Measurements from ENCODE around the gene BAHCC1. TPM values are rescaled to one million over a fixed set of nuclear protein-coding genes. Genes with fewer than 3 reads are reported as not detected.
A peak's percentile ranks its signal among the peaks of the same experiment; 100 is the strongest.

The BAHCC1 gene
- total and polyA plus RNA-seq, 9 of the 15 experiments (the other 6 are each of a cell fraction or from before 2014, with no cell fraction given): 0.14 to 26.9 (median 5.0) TPM

DNA sequence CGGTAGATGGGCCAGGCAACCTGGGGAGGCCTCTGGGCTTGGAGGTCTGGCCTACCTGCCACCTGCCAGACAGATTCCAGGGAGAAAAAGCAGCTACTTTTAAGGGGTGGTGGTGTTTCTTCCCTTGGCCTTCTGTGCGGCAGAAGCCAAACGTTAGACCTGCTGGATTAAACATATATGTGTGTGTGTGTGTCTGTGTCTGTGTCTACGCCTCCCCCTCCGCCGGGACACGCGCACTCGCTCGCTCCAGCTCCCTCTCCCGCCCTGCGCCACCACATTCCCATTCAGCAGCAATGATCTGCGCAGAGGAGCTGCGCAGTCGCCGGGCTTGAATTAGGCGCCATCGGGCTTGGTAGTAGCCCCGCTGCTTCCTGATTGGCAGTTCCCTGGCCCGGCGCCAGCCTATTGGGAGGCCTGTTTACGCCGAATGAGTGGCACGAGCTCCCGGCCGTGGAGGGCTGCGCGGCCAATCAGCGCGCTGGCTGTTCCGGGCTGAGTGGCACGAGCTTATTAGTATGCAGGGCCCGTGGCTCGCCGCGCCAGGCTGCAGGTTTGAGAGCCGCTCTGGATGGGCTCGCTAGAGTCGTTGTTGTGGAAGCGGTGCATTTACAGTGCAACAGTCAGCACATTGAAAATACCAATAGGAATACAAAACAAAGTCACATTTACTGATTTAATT lies at the start of gene BAHCC1 (continued):
- TF ChIP-seq, protein P1, sequence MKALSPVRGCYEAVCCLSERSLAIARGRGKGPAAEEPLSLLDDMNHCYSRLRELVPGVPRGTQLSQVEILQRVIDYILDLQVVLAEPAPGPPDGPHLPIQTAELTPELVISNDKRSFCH (CRISPR knock-in tag; IDR thresholded peaks at IDR 0.05): no peak
- TF ChIP-seq, protein P1 (tag; IDR thresholded peaks at IDR 0.05): no peak
- no peak for TF ChIP-seq ILF3 (IDR thresholded peaks at IDR 0.05; ENCODE audit: borderline replicate concordance)
- TF ChIP-seq ZNF212 (CRISPR knock-in tag; IDR thresholded peaks at IDR 0.05): no peak
- TF ChIP-seq, protein P2, sequence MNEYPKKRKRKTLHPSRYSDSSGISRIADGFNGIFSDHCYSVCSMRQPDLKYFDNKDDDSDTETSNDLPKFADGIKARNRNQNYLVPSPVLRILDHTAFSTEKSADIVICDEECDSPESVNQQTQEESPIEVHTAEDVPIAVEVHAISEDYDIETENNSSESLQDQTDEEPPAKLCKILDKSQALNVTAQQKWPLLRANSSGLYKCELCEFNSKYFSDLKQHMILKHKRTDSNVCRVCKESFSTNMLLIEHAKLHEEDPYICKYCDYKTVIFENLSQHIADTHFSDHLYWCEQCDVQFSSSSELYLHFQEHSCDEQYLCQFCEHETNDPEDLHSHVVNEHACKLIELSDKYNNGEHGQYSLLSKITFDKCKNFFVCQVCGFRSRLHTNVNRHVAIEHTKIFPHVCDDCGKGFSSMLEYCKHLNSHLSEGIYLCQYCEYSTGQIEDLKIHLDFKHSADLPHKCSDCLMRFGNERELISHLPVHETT (CRISPR knock-in tag; conservative IDR thresholded peaks at IDR 0.05 in 1 of 2, IDR thresholded peaks at IDR 0.05 in 1 of 2): no peak
- no peak for TF ChIP-seq HDAC2 (IDR thresholded peaks at IDR 0.05)
- TF ChIP-seq ZNF764 (CRISPR knock-in tag; IDR thresholded peaks at IDR 0.05; ENCODE audit: low read depth): no peak
- TF ChIP-seq ARID2 (IDR thresholded peaks at IDR 0.05): no peak
- no peak for TF ChIP-seq HSF4 (CRISPR knock-in tag; IDR thresholded peaks at IDR 0.05; ENCODE audit: borderline replicate concordance)
- peak; percentile 79; the same call in 1 of the 2 replicates for TF ChIP-seq MTA3 (IDR thresholded peaks at IDR 0.05; ENCODE audit: borderline replicate concordance)
- TF ChIP-seq, protein P3, sequence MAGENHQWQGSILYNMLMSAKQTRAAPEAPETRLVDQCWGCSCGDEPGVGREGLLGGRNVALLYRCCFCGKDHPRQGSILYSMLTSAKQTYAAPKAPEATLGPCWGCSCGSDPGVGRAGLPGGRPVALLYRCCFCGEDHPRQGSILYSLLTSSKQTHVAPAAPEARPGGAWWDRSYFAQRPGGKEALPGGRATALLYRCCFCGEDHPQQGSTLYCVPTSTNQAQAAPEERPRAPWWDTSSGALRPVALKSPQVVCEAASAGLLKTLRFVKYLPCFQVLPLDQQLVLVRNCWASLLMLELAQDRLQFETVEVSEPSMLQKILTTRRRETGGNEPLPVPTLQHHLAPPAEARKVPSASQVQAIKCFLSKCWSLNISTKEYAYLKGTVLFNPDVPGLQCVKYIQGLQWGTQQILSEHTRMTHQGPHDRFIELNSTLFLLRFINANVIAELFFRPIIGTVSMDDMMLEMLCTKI (IDR thresholded peaks at IDR 0.05; ENCODE audit: partially characterized antibody): no peak
- TF ChIP-seq, protein P4, sequence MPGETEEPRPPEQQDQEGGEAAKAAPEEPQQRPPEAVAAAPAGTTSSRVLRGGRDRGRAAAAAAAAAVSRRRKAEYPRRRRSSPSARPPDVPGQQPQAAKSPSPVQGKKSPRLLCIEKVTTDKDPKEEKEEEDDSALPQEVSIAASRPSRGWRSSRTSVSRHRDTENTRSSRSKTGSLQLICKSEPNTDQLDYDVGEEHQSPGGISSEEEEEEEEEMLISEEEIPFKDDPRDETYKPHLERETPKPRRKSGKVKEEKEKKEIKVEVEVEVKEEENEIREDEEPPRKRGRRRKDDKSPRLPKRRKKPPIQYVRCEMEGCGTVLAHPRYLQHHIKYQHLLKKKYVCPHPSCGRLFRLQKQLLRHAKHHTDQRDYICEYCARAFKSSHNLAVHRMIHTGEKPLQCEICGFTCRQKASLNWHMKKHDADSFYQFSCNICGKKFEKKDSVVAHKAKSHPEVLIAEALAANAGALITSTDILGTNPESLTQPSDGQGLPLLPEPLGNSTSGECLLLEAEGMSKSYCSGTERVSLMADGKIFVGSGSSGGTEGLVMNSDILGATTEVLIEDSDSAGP (CRISPR knock-in tag; IDR thresholded peaks at IDR 0.05): no peak
- no peak for TF ChIP-seq RBM22 (IDR thresholded peaks at IDR 0.05; ENCODE audit: low read depth, low read length, poor library complexity, severe bottlenecking)
- TF ChIP-seq ZNF3 (CRISPR knock-in tag; IDR thresholded peaks at IDR 0.05): no peak
- no peak for TF ChIP-seq ZNF445 (CRISPR knock-in tag; IDR thresholded peaks at IDR 0.05; ENCODE audit: low read depth)
- TF ChIP-seq E2F3 (CRISPR knock-in tag; IDR thresholded peaks at IDR 0.05): 0 out of 2 replicates have a peak, but pooled peaks have one; percentile 27
- TF ChIP-seq ZC3H4 (CRISPR knock-in tag; IDR thresholded peaks at IDR 0.05; ENCODE audit: borderline replicate concordance): no peak
- TF ChIP-seq, protein P5, sequence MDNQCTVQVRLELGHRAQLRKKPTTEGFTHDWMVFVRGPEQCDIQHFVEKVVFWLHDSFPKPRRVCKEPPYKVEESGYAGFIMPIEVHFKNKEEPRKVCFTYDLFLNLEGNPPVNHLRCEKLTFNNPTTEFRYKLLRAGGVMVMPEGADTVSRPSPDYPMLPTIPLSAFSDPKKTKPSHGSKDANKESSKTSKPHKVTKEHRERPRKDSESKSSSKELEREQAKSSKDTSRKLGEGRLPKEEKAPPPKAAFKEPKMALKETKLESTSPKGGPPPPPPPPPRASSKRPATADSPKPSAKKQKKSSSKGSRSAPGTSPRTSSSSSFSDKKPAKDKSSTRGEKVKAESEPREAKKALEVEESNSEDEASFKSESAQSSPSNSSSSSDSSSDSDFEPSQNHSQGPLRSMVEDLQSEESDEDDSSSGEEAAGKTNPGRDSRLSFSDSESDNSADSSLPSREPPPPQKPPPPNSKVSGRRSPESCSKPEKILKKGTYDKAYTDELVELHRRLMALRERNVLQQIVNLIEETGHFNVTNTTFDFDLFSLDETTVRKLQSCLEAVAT (IDR thresholded peaks at IDR 0.05): no peak
- TF ChIP-seq TOE1 (IDR thresholded peaks at IDR 0.05; ENCODE audit: borderline replicate concordance): no peak
- no peak for TF ChIP-seq TOE1 (CRISPR knock-in tag; IDR thresholded peaks at IDR 0.05; ENCODE audit: borderline replicate concordance, low read depth)
- no peak for TF ChIP-seq ARHGAP35 (IDR thresholded peaks at IDR 0.05; ENCODE audit: partially characterized antibody)
- TF ChIP-seq ZNF699 (CRISPR knock-in tag; IDR thresholded peaks at IDR 0.05; ENCODE audit: insufficient replicate concordance): no peak
